GM12878 (cell line): ENCODE data around the gene UNK. TPM values are rescaled to one million over a fixed set of nuclear protein-coding genes. Genes with fewer than 3 reads are reported as not detected.

ENCODE experiments used
- ATAC-seq: fragments of 200-7000 bp; cut with Tn5 transposase; 3 replicates; pipeline ENCODE4 v1.9.1; 2020; ENCODE audit warnings: mild to moderate bottlenecking, moderate library complexity
- BruUV-seq: library from RNA; stranded (reverse); fragments of 400-500 nt; replicated peaks from 2 replicates; lab custom pipeline; 2021; lab: Mats Ljungman, UMichigan
- CTCF ChIA-PET: fragments of 300-600 bp; sonication (Branson Sonifier 250); formaldehyde crosslinking; extraction: SDS; loops from one replicate; lab custom pipeline; 2021; ENCODE audit warnings: inconsistent platforms; lab: Yijun Ruan, JAX
- POLR2A ChIA-PET: fragments of 350-600 bp; formaldehyde crosslinking; extraction: SDS; loops from one replicate; lab custom pipeline; 2021; ENCODE audit warnings: inconsistent platforms; lab: Charles Lee
- RAD21 ChIA-PET: fragments of 300-600 bp; sonication (Branson Sonifier 250); formaldehyde crosslinking; loops from one replicate; lab custom pipeline; 2023; ENCODE audit warnings: antibody characterized with exemption; ENCODE audit not compliant: unreplicated experiment; lab: Charles Lee
- SMC1A ChIA-PET: fragments of 300-600 bp; sonication (Branson Sonifier 250); formaldehyde crosslinking; loops from one replicate; lab custom pipeline; 2023; ENCODE audit not compliant: unreplicated experiment, uncharacterized antibody; lab: Charles Lee
- DNase-seq: peaks from one replicate; pipeline ENCODE4 v3.0.0-alpha.2; 2011; ENCODE audit warnings: low read depth, low spot score
- FAIRE-seq: peaks from 3 replicates; lab custom pipeline; 2011; peaks lifted over from hg19 to GRCh38; lab: Jason Lieb, UNC
- H2AFZ ChIP-seq: 2 replicates; pipeline ENCODE4 v1.6.0; 2011; ENCODE audit warnings: low read depth, low read length, control low read depth; ENCODE audit not compliant: control insufficient read depth
- H3K27ac ChIP-seq: 2 replicates; pipeline ENCODE4 v1.5.1; 2011; ENCODE audit warnings: control low read depth; ENCODE audit not compliant: control insufficient read depth, insufficient read depth
- H3K27me3 ChIP-seq, 2 experiments: replicated peaks in 1 of 2; 2 replicates each; pipeline versions ENCODE4 v1.6.0 to v1.6.1; 2011; ENCODE audit warnings: low read length in 1 of 2; ENCODE audit not compliant: control insufficient read depth in 2 of 2, insufficient read depth in 2 of 2
- H3K36me3 ChIP-seq, 2 experiments: 2 replicates each; pipeline ENCODE4 v1.5.1; 2011; ENCODE audit warnings: low read length in 1 of 2; ENCODE audit not compliant: control insufficient read depth in 2 of 2, insufficient read depth in 2 of 2
- H3K4me1 ChIP-seq: 2 replicates; pipeline ENCODE4 v1.6.1; 2011; ENCODE audit warnings: mild to moderate bottlenecking, low read length, moderate library complexity, mixed read lengths; ENCODE audit not compliant: control insufficient read depth, insufficient read depth
- H3K4me2 ChIP-seq: 2 replicates; pipeline ENCODE4 v1.6.0; 2011; ENCODE audit warnings: control low read depth; ENCODE audit not compliant: control insufficient read depth, insufficient read depth
- H3K4me3 ChIP-seq: fragments of 200-600 bp; sonication (generic); 2 replicates; pipeline ENCODE4 v1.5.1; 2016
- H3K79me2 ChIP-seq: 2 replicates; pipeline ENCODE4 v1.6.0; 2011; ENCODE audit warnings: low read length; ENCODE audit not compliant: control insufficient read depth, insufficient read depth
- H3K9ac ChIP-seq: 2 replicates; pipeline ENCODE4 v1.8.0; 2011; ENCODE audit warnings: low read length, control low read depth, mixed read lengths; ENCODE audit not compliant: control insufficient read depth, insufficient read depth
- H3K9me3 ChIP-seq: replicated peaks from 3 replicates; pipeline ENCODE4 v1.5.1; 2011; ENCODE audit warnings: mild to moderate bottlenecking, low read length; ENCODE audit not compliant: control insufficient read depth, insufficient read depth
- H4K20me1 ChIP-seq: 2 replicates; pipeline ENCODE4 v1.6.0; 2011; ENCODE audit not compliant: control insufficient read depth, insufficient read depth
- ATF7 ChIP-seq: fragments of 450-650 bp; IDR thresholded peaks from 2 replicates; pipeline ENCODE4 v1.6.1; 2016; ENCODE audit warnings: low read depth, mild to moderate bottlenecking
- BHLHE40 ChIP-seq, 2 experiments: fragments of 450-650 bp in 1 of 2; IDR thresholded peaks; 2 replicates each; pipeline ENCODE4 v1.6.1; 2011 to 2017; ENCODE audit warnings: low read depth in 2 of 2, borderline replicate concordance in 1 of 2, improper control_type of control experiment in 1 of 2, low read length in 1 of 2, mild to moderate bottlenecking in 1 of 2
- FOXK2 ChIP-seq: fragments of 450-650 bp; IDR thresholded peaks from 2 replicates; pipeline ENCODE4 v1.6.1; 2017; ENCODE audit warnings: mild to moderate bottlenecking, moderate library complexity
- MEF2A ChIP-seq: IDR thresholded peaks from 2 replicates; pipeline ENCODE4 v1.6.1; 2011; ENCODE audit warnings: low read depth, mild to moderate bottlenecking, low read length, moderate library complexity; ENCODE audit not compliant: insufficient read depth
- RAD21 ChIP-seq: IDR thresholded peaks from 2 replicates; pipeline ENCODE4 v1.6.1; 2011; ENCODE audit warnings: mild to moderate bottlenecking, low read depth, low read length, moderate library complexity; ENCODE audit not compliant: insufficient read depth
- RUNX3 ChIP-seq: IDR thresholded peaks from 2 replicates; pipeline ENCODE4 v1.6.1; 2012; ENCODE audit warnings: low read length, inconsistent platforms
- SMAD5 ChIP-seq: IDR thresholded peaks from 2 replicates; pipeline ENCODE4 v1.6.1; 2016; ENCODE audit warnings: antibody characterized with exemption, low read depth
- SRF ChIP-seq, 2 experiments: IDR thresholded peaks; 2 replicates each; pipeline ENCODE4 v1.6.1; 2011; ENCODE audit warnings: low read depth in 2 of 2, low read length in 2 of 2, mild to moderate bottlenecking in 1 of 2, moderate library complexity in 1 of 2
- TCF12 ChIP-seq: IDR thresholded peaks from 2 replicates; pipeline ENCODE4 v1.6.1; 2011; ENCODE audit warnings: low read depth, mild to moderate bottlenecking, low read length
- ZBTB4 ChIP-seq: fragments of 450-650 bp; formaldehyde crosslinking; IDR thresholded peaks from 2 replicates; pipeline ENCODE4 v1.4.0; 2022; ENCODE audit warnings: mild to moderate bottlenecking, moderate library complexity
- WGBS: methylation state at CpG from one replicate; pipeline ENCODE4 v1.1.6; 2016; ENCODE audit warnings: low lambda C conversion rate; ENCODE audit not compliant: insufficient replicate concordance, insufficient coverage; ENCODE audit errors: missing lambda C conversion rate; 5-methylcytosine and 5-hydroxymethylcytosine counted together
- in situ Hi-C: fragments of 300-500 bp; cut with MboI; formaldehyde crosslinking; loops from 9 replicates; pipeline ENCODE4 v1.14.3; 2018; ENCODE audit warnings: mixed read lengths
- intact Hi-C: fragments of 100-400 bp; cut with micrococcal nuclease; formaldehyde crosslinking; loops from one replicate; pipeline ENCODE4 v1.14.2; 2022; ENCODE audit not compliant: unreplicated experiment
- polyA plus RNA-seq, 11 experiments: library from polyadenylated mRNA; depleted of rRNA in 4 of 11; unstranded in 6 of 11; stranded (reverse) in 5 of 11; fragments of >200 nt; fragmentation: Nextera tagmentation in 4 of 11; fragmentation: Illumina TruSeq in 1 of 11; extraction: Ambion mirVana in 4 of 11; extraction: Trizol in 1 of 11; gene quantifications; 1 replicate in 1 of 11; 2 replicates in 10 of 11; pipeline versions ENCODE4 v1.2.1 to v1.2.3, GENCODE V29; 2011 to 2016; ENCODE audit warnings: inconsistent platforms in 2 of 11, missing spikeins in 2 of 11, low read depth in 1 of 11
- total RNA-seq, 4 experiments: library from RNA; depleted of rRNA in 3 of 4; stranded (reverse); fragments of >200 nt in 3 of 4; fragmentation: Illumina TruSeq in 1 of 4; extraction: Trizol in 1 of 4; gene quantifications; 2 replicates each; pipeline versions ENCODE4 v1.2.1 to v1.2.3, GENCODE V29; 2013 to 2021

The UNK gene
- total and polyA plus RNA-seq, 10 of the 15 experiments (the other 5 are each of a cell fraction or from before 2014, with no cell fraction given) = 8.9 to 34.5 (median 27.3) TPM

DNA sequence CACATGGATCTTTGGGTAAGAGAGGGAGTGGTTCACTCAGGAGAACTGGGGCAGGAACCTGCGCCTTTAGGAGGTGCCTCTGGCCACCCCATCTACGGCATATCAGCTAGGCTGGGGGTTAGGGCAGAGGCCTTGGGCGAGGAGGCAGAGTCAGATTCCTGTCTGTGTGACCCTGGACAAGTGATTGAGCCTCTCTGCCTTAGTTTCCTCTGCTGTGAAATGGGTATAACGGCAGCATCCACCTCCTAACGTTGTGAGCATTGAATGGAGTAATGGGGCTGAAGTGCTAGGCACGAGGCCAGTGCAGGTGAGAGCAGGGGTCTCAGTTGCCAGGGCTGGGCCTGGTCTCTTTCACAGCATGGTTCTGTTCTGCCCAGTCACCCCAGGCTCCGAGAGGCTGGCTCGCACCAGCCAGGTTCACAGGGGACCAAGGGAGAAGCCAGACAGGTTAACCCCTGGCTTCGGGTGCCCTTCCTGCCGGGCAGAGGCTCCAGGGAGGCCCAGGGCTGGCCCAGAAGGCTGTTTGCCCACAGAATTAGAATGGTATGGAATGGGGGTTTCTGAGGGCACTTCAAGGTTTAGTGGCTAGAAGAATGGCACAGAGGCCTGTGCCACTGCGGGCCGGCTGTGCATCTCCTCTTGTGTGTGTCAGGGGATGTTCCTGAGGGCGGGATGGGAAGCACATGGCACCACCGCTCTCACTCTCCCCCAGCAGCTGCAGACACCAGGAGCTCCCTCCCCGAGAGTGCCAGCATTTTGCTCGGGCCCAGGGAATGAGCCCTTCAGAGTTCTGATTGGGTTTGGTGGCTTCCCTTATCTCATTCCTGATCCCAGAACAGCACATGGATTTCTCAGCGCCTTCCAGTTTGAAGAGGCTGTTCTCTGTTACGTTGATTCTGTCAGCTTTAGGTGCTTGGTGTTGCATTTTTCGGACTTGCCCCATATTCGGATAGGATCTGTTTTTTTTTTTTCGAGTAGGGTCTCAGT lies 35.8 kb downstream of the UNK start:
- CTCF ChIA-PET = interaction anchor here (0.7 to 1.6 kb wide), 2 partner anchors 40 to 186 kb away, joined by 3 to 4 read pairs; no protein-coding TSS in a partner anchor
- no peak overlapping the region for H3K9ac ChIP-seq
- FAIRE-seq = no peak
- in situ Hi-C loops (no loop called here), intact Hi-C loops (no loop called here)
- 87% methylated on average over 21 of the region's 21 CpGs for WGBS
- TSS peak; percentile 28 for BruUV-seq
- no peaks in the 10 kb centered on the region for H3K9me3 ChIP-seq
- SMC1A ChIA-PET = interaction anchor here (1.1 kb wide), 1 partner anchor 39 kb away, joined by 3 read pairs; no protein-coding TSS in a partner anchor
- RAD21 ChIA-PET = interaction anchor here (0.9 to 1.0 kb wide), 2 partner anchors 11 to 56 kb away, joined by 4 read pairs; partner anchors contain the start of gene GALK1
- no peak overlapping the region for H3K4me2 ChIP-seq
- no peak overlapping the region for H3K4me3 ChIP-seq
- H3K27me3 ChIP-seq = no peaks in the 10 kb centered on the region
- ATAC-seq = no peak
- H3K4me1 ChIP-seq = no peaks in the 10 kb centered on the region
- no peaks in the 10 kb centered on the region for H4K20me1 ChIP-seq
- POLR2A ChIA-PET = interaction anchor here (0.6 kb wide), 1 partner anchor 9 kb away, joined by 6 read pairs; no protein-coding TSS in a partner anchor
- TF ChIP-seq RUNX3 (no peak), BHLHE40 (IDR thresholded peaks at IDR 0.05; ENCODE audit: borderline replicate concordance in 1 of 2, low read depth in 2 of 2, low read length in 1 of 2) (no peak), RAD21 (no peak), TCF12 (no peak)
- DNase-seq = no peak
- peaks cover 23 to 24% of the 10 kb centered on the region in 2 experiments; a peak in 3 of 4 replicates for H3K36me3 ChIP-seq
- H3K79me2 ChIP-seq = no peaks in the 10 kb centered on the region
- H3K27ac ChIP-seq = no peak overlapping the region
- H2AFZ ChIP-seq = no peak overlapping the region

DNA sequence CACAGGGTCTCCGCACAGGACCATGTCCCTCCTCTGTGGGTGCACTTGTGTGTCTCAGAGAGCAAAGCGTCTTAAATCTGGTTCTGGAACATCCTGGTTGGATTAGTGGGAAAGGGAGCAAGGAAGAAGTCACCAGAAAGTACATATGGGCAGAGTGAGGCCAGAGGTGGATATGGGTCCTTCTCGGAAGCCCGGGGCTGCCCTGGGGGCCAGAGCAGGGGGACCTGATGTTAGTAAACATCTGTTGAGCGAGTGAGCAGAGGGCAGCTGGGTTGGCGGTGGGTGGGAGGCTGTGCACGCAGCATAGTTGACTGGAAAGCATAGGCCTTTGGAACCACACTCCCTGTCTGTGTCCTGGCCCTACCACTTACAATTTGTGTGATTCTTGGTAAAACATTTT lies 36.9 kb downstream of the UNK start:
- Histone ChIP-seq H3K27me3 (no peaks in the 10 kb centered on the region), H3K9me3 (no peaks in the 10 kb centered on the region), H3K4me1 (no peaks in the 10 kb centered on the region), H3K4me2 (no peak overlapping the region), H3K4me3 (no peak overlapping the region), H3K36me3 (peaks cover 20 to 22% of the 10 kb centered on the region in 2 experiments; a peak in 3 of 4 replicates), H3K9ac (no peak overlapping the region), H4K20me1 (no peaks in the 10 kb centered on the region), H3K79me2 (no peaks in the 10 kb centered on the region), H3K27ac (no peak overlapping the region), H2AFZ (no peak overlapping the region)
- FAIRE-seq (no peak), ATAC-seq (no peak), DNase-seq (no peak)
- CTCF ChIA-PET = no interaction called here
- POLR2A ChIA-PET = no interaction called here
- SMC1A ChIA-PET = interaction anchor here (1.1 kb wide), 1 partner anchor 38 kb away, joined by 3 read pairs; no protein-coding TSS in a partner anchor
- intact Hi-C loops = no loop called here
- in situ Hi-C loops = no loop called here
- BruUV-seq = no TSS peak
- 92% methylated on average over 7 of the region's 7 CpGs for WGBS
- RAD21 ChIA-PET = interaction anchor here (0.9 to 1.0 kb wide), 2 partner anchors 13 to 57 kb away, joined by 4 read pairs; partner anchors contain the start of gene GALK1
- TF ChIP-seq FOXK2 (no peak), ZBTB4 (CRISPR knock-in tag) (no peak), ATF7 (no peak), MEF2A (no peak), SRF (IDR thresholded peaks at IDR 0.05; ENCODE audit: low read depth in 2 of 2, low read length in 2 of 2) (no peak), SMAD5 (no peak)
